HG03196 (cell line): Measurements from ENCODE around the gene KIF6.

ENCODE experiments used
- ATAC-seq: cut with Tn5 transposase; IDR thresholded peaks from one replicate; pipeline ENCODE4 v1.9.1; 2021; ENCODE audit not compliant: unreplicated experiment

KIF6 gene

DNA sequence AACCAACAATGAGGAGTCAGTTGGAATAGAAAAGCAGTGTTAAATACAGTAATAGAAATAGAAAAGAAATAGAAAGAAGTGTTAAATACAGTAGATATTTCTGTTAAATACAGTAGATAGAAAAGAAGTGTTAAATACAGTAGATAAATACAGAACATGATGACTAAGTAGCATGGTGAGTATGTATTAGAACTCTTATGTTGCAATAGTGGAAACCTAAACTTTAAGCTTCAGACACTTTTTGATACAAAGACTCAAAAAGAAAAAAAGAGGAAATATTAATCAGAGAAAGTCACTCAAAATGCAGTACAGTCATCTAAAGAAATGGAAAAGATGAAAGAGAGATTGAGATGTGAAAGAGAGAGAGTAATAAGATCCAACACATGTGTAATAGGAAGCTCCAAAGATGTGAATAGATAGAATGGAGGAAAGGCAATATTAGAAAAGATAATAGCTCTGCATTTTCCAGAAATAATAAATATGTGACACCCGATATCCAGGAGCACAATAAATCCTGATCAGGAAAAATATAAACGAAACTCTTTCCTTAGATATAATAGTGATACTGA is 271.2 kb downstream of the KIF6 start:
- ATAC-seq = no peak

DNA sequence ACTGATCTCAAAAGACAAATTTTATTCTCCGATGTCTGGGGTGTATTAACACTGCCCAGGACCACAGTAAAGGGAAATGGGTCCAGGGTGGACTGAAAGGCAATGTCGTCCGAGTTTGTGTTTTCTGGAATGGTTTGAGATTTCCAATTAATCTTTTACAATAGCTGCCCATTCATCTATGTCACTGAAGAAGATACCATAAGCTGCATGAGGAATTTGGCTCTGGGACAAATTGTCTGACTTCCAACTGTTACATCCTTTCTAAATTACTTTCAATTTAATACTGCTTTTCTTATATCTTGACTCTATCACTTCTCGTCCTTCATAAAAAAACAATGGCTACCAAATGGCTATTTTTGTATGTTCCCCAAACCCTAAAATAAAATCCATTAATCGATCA is 272.0 kb downstream of the KIF6 start:
- no peak for ATAC-seq

- ATAC-seq = no peak
Measured at GRCh38 chr6:39452306-39453145, 272.7 kb downstream of the KIF6 start.

GRCh38 chr6:39451831-39452230 is 273.4 kb downstream of the KIF6 start:
- ATAC-seq = no peak

GRCh38 chr6:39449022-39449421 is 276.2 kb downstream of the KIF6 start:
- no peak for ATAC-seq

- no peak for ATAC-seq
Measured at GRCh38 chr6:39446909-39447308, 278.3 kb downstream of the KIF6 start.

- no peak for ATAC-seq
Measured at GRCh38 chr6:39445667-39446066, 279.5 kb downstream of the KIF6 start.

DNA sequence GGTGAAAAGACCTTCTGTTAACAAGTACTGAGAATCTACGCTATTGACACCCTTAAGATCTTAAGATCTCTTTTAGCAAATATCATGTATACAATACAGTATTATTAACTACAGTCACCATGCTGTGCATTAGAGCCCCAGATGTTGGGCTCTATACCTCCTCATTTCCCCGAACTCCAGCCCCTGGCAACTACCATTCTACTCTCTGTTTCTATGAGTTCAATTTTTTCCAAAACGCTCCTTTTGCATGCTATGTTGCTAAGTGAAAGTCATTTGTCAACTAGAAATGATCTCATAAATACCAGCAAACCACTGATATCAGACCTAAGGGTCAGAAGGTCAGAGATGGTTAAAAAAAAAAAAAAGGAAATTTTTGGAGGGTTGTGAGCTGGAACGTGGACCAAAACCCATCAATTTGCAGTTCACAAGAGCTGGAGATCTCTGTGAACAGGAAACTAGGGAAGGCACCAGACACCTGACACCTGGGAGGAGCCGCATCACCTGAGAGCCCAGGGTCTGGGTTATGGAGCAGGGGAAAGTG is 280.7 kb downstream of the KIF6 start:
- no peak for ATAC-seq

DNA sequence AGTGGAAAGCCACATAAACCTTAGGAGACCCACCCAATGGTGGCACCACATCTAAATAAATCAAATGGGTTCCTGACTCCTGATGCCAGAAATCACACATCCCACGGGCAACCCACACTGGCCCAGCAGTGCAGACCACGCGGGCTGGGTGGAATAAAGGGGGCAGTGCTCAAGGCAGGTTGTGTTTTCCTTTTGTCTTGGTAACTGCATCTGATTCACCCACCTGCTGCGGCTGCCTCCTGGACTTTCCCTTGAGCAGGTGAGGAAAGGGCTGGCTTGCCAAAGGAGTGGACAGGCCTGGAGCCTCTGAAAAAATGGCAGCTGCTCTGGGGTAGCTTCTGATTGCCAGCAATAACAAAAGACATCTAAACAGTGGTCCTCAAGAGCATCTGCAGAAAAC is 283.2 kb downstream of the KIF6 start:
- ATAC-seq = no peak

DNA sequence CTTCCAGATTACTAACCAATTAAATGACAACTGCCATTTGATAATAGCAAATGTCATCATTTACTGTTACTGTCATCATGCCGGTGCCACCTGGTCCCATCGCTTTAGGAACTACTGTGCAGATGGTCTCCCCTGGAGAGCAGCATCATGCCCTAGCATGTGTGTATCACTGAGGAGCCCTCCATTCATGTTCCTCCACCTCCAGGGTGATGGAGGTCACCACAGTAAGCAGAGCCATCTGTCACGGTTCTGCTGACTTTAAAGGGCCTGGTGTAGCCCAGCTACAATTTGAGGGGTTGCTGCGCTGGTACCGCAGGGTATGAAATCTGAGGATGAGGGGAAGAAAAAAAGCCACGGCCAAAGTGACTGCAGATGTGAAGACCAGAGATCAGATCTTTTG is 283.9 kb downstream of the KIF6 start:
- no peak for ATAC-seq

- ATAC-seq = no peak
Measured at GRCh38 chr6:39440039-39440426, 285.2 kb downstream of the KIF6 start.

GRCh38 chr6:39439342-39440038 is 285.7 kb downstream of the KIF6 start:
- no peak for ATAC-seq

DNA sequence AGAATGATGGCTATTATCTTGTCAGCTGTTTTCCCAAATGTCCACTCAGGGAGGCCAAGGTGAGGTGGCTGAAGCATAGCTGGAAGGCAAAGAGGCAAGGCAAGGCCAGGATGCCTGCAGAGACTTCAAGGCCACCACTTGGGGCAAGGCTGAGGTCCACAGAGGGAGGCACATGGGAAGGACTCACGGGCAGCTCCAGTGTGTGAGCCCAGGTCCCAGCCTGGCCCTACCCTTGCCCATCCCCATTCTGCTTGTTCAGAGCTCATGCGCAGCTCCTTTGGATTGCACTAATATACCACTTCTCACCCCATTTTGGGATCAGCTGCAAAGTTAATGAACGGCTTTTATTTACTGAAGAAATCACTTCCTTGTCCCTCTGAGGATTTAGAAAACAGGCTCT is 291.6 kb downstream of the KIF6 start:
- no peak for ATAC-seq

GRCh38 chr6:39432330-39433025 is 292.7 kb downstream of the KIF6 start:
- ATAC-seq = no peak

DNA sequence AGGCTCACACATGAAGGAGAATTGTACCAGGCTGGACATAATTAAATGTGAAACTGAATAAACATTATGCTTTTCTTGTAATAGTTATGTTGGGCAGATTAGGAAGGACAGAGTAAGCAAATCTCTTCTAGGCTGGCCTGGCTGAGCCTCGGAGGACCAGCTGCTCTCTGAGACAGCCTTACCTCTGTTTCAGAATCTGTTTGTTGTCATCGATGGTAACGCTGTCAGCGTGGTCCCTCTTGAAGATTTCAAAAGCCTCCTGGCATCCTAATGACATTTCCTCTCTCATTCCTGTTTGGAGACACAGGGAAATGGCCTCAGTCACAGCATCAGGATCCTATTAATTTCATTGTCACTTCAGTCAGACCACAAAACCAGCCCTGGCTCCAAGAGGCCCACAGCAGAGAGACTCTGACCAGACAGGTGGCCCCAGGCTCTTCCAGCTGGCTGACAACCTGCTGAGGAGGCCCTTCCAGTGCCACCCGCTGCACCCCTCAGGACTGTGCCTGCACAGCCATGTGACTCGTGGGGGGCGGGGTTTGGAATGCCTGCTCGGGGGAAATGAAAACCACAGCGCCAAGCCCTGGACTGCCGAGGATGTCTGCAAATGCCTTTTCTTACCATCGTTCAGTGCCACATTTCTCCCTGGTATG is 294.2 kb downstream of the KIF6 start:
- ATAC-seq = no peak

DNA sequence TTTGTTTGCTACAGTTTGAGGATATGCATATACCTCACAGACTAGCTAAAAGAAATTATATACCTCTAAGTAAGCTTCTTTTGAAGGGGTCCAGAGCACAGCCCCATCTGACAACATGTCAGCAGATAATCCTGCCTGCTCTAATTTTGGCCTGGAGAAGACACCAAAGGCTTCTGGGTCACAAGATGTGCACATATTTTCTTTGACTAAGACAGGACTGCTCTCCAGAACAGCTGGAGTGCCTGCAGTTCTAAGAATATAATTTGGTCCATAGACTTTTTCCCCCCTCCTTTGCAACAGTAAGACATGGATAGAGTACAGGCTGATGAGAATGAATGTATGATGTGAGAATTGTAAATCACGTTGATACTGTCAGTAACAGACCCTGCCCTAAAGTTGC is 294.8 kb downstream of the KIF6 start:
- no peak for ATAC-seq

- no peak for ATAC-seq
Measured at GRCh38 chr6:39428816-39429215, 296.4 kb downstream of the KIF6 start.

DNA sequence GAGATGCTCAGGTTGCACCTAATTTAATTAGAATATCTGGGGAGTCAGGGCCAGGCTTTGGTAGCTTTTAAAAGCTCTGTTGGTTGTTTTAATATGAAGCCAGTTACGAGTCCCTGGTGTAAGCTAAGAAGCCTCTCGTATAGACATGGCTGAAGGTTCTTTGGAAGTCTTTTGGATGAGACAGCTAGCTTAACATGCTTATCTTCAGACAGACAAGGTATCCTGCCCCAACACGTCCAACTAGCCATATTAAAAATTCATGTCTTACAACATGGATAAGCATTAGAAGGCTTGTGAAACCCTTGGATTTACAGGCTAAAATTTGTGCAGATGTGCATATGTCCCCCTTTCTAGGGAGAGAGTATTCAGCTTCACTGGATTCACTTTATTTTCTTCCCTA is 297.1 kb downstream of the KIF6 start:
- ATAC-seq = no peak

DNA sequence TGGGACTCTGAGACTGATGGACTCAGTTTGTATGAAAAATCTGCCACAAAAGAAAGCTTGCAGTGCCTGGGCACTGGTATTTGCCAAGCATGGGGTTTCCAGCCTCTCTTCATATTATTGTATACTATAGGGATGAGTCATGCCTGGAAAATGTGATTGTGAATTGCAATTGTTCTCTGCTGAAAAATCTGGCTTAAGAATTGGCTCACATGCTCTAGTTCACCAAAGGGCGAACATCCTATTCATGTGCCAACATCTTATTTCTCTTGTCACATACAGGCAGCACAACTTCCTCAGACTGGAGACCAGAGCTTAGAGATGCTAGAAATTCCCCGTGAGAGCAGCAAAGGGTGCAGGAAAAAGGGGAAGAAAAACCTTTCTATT is 299.1 kb downstream of the KIF6 start:
- ATAC-seq = no peak

DNA sequence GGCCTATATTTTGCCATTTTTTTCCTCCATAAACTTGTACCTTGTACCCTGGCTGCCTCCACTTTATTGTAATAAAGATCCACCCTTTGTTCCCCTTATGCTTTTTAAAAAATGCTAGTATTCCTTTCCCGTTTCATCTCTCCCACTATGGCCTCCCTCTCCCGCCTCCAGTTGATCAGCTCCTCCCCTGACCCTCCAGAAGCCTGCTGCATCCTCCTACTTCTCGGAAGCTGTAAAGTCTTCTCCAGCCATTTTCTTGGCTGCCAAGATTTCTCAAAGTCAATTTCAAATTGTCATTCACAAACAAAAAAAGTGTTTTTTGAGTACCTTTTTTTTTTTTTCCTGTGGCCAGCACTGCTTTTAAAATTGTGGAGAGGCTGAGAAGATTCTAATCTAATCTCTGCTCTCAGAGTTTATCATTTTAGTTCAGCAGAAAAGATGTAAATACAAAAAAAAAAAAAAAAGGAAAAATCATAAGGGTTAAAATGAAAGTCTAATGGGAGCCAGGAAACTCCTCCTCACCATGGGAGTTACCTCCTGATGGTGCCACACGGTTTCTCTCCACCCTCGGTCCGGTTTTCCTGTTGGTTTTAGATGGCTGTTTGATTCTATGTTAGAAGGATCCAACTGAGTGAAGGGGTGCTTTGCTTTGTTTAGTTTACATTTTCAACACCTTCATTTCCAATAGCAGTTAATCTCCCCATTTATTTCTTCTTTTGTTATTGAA is 299.7 kb downstream of the KIF6 start:
- no peak for ATAC-seq
